Measurements from ENCODE around the gene CHIT1. TPM values are rescaled to one million over a fixed set of nuclear protein-coding genes. Genes with fewer than 3 reads are reported as not detected.

CHIT1 gene
- total RNA-seq, 2 experiments from 2014 or later: 0.56 to 0.74 TPM

GRCh38 chr1:203270448-203270847, 41.0 kb upstream of the CHIT1 start:
- Mint-ChIP-seq H3K27me3 (no peaks in the 10 kb centered on the region), H3K9me3 (no peaks in the 10 kb centered on the region), H3K36me3 (ENCODE audit: low read depth) (no peaks in the 10 kb centered on the region), H3K4me3 (no peak overlapping the region), H3K27ac (no peak overlapping the region), H3K4me1 (ENCODE audit: low read depth) (peaks cover 37% of the 10 kb centered on the region)
- CTCF ChIA-PET: interaction anchor here (0.7 to 20.6 kb wide), 12 partner anchors 16 to 423 kb away, joined by 3 to 1114 read pairs (median 40); partner anchors contain the start of genes BTG2 and FMOD
- ATAC-seq (no peak), DNase-seq (no peak)
- POLR2A ChIA-PET: interaction anchor here (0.9 to 9.6 kb wide), 7 partner anchors 16 to 76 kb away, joined by 3 to 94 read pairs (median 5); partner anchors contain the start of gene BTG2
- intact Hi-C loops (cut with micrococcal nuclease): loop anchor here (5.0 kb wide), 1 partner anchor 37 kb away; the partner anchor contains the start of gene BTG2
- no peak for TF ChIP-seq CTCF (IDR thresholded peaks at IDR 0.05)

- no peak for TF ChIP-seq CTCF (IDR thresholded peaks at IDR 0.05)
- H3K4me1 Mint-ChIP-seq (ENCODE audit: low read depth): peaks cover 28% of the 10 kb centered on the region
Observed at GRCh38 chr1:203269654-203270020, 40.2 kb upstream of the CHIT1 start.

GRCh38 chr1:203268901-203269653, 39.6 kb upstream of the CHIT1 start:
- no peaks in the 10 kb centered on the region for H3K27me3 Mint-ChIP-seq
- no peaks in the 10 kb centered on the region for H3K36me3 Mint-ChIP-seq (ENCODE audit: low read depth)
- ChIA-PET POLR2A (interaction anchor here (0.8 to 9.6 kb wide), 10 partner anchors 10 to 70 kb away, joined by 3 to 94 read pairs (median 4); partner anchors contain the start of gene BTG2), CTCF (interaction anchor here (0.6 to 20.6 kb wide), 37 partner anchors 14 to 433 kb away, joined by 3 to 1114 read pairs (median 5); partner anchors contain the start of genes BTG2, FMOD and PRELP)
- H3K4me3 Mint-ChIP-seq: no peak overlapping the region
- DNase-seq: peak; percentile 69
- H3K27ac Mint-ChIP-seq: no peak overlapping the region
- peak; percentile 47 for ATAC-seq
- H3K9me3 Mint-ChIP-seq: no peaks in the 10 kb centered on the region
- intact Hi-C loops (cut with micrococcal nuclease): no loop called here
- H3K4me1 Mint-ChIP-seq (ENCODE audit: low read depth): peaks cover 23% of the 10 kb centered on the region
- TF ChIP-seq CTCF (IDR thresholded peaks at IDR 0.05): peak; percentile 98

More at GRCh38 chr1:203269654-203270020, 40.2 kb upstream of the CHIT1 start:
- Mint-ChIP-seq H3K4me3 (no peak overlapping the region), H3K27ac (no peak overlapping the region), H3K9me3 (no peaks in the 10 kb centered on the region), H3K27me3 (no peaks in the 10 kb centered on the region), H3K36me3 (ENCODE audit: low read depth) (no peaks in the 10 kb centered on the region)
- CTCF ChIA-PET: interaction anchor here (0.6 to 20.6 kb wide), 27 partner anchors 16 to 424 kb away, joined by 3 to 1114 read pairs (median 5); partner anchors contain the start of genes BTG2 and FMOD
- POLR2A ChIA-PET: interaction anchor here (0.8 to 9.6 kb wide), 9 partner anchors 9 to 70 kb away, joined by 3 to 94 read pairs (median 4); partner anchors contain the start of gene BTG2
- intact Hi-C loops (cut with micrococcal nuclease): loop anchor here (5.0 kb wide), 1 partner anchor 38 kb away; the partner anchor contains the start of gene BTG2
- ATAC-seq: no peak
- DNase-seq: no peak

- peak overlapping the region; percentile 78 for H3K4me3 Mint-ChIP-seq
- H3K27me3 Mint-ChIP-seq: no peaks in the 10 kb centered on the region
- H3K9me3 Mint-ChIP-seq: no peaks in the 10 kb centered on the region
- ChIA-PET POLR2A (interaction anchor here (0.8 to 9.6 kb wide), 12 partner anchors 9 to 222 kb away, joined by 3 to 94 read pairs (median 3); partner anchors contain the start of gene BTG2), CTCF (interaction anchor here (0.6 to 20.6 kb wide), 83 partner anchors 11 to 861 kb away, joined by 3 to 1114 read pairs (median 5); partner anchors contain the start of genes ATP2B4, BTG2, FMOD and LAX1)
- ATAC-seq: no peak
- DNase-seq: no peak
- peaks cover 12% of the 10 kb centered on the region for H3K4me1 Mint-ChIP-seq (ENCODE audit: low read depth)
- intact Hi-C loops (cut with micrococcal nuclease): loop anchor here (2.0 kb wide), 1 partner anchor 219 kb away; no protein-coding TSS in a partner anchor
- no peak for TF ChIP-seq CTCF (IDR thresholded peaks at IDR 0.05)
- H3K27ac Mint-ChIP-seq: peak overlapping the region; percentile 87
- H3K36me3 Mint-ChIP-seq (ENCODE audit: low read depth): no peaks in the 10 kb centered on the region
Observed at GRCh38 chr1:203267912-203268311, 38.4 kb upstream of the CHIT1 start.

Data from activated CD8-positive, alpha-beta T cell treated with anti-CD3 and anti-CD28 coated beads for 36 hours (primary cell).